B cell (primary cell): Measurements from ENCODE around the gene KCNJ4. TPM values are rescaled to one million over a fixed set of nuclear protein-coding genes. Genes with fewer than 3 reads are reported as not detected.

Experiments used
- ATAC-seq: fragments of 200-7000 bp; cut with Tn5 transposase; one replicate; pipeline ENCODE4 v1.10.0; 2021; ENCODE audit warnings: low read depth, mild to moderate bottlenecking, moderate number of reproducible peaks, moderate library complexity
- CTCF ChIA-PET: fragments of 350-600 bp; sonication (Branson Sonifier 250); formaldehyde crosslinking; loops from one replicate; lab custom pipeline; 2021; ENCODE audit warnings: antibody characterized with exemption, inconsistent platforms; lab: Charles Lee
- POLR2A ChIA-PET: fragments of 350-600 bp; sonication (Branson Sonifier 250); formaldehyde crosslinking; loops from one replicate; lab custom pipeline; 2021; ENCODE audit warnings: antibody characterized with exemption; lab: Charles Lee
- DNase-seq: peaks from one replicate; pipeline ENCODE4 v3.0.0; 2013
- H2AFZ ChIP-seq: 2 replicates; pipeline ENCODE4 v1.6.1; 2012; ENCODE audit warnings: mild to moderate bottlenecking, low read depth, low read length; ENCODE audit not compliant: insufficient read depth, poor library complexity, severe bottlenecking
- H3K27ac ChIP-seq, 2 donors: 1 replicate in 1 of 2; 2 replicates in 1 of 2; pipeline ENCODE4 v1.5.1; 2012 to 2013; ENCODE audit warnings: low read length in 2 of 2, mild to moderate bottlenecking in 2 of 2, moderate library complexity in 1 of 2
- H3K27me3 ChIP-seq, 4 experiments: fragments of 200-600 bp in 1 of 4; sonication (generic) in 1 of 4; replicated peaks in 1 of 4; 1 replicate in 2 of 4; 2 replicates in 2 of 4; pipeline versions ENCODE4 v1.6.1 to v1.7.0; 2013 to 2016; ENCODE audit warnings: low read length in 3 of 4, mild to moderate bottlenecking in 2 of 4, mixed read lengths in 1 of 4, moderate library complexity in 1 of 4; ENCODE audit not compliant: insufficient read depth in 4 of 4, control insufficient read depth in 3 of 4; ENCODE audit errors: control extremely low read depth in 1 of 4
- H3K36me3 ChIP-seq, 2 experiments: replicated peaks in 1 of 2; 1 replicate in 1 of 2; 2 replicates in 1 of 2; pipeline versions ENCODE4 v1.6.1 to v1.7.1; 2013; ENCODE audit warnings: low read length in 1 of 2; ENCODE audit not compliant: insufficient read depth in 2 of 2, control insufficient read depth in 1 of 2; ENCODE audit errors: control extremely low read depth in 1 of 2, extremely low read depth in 1 of 2
- H3K4me1 ChIP-seq, 2 donors: fragments of 200-600 bp in 1 of 2; sonication (generic) in 1 of 2; 1 replicate in 1 of 2; 2 replicates in 1 of 2; pipeline versions ENCODE4 v1.5.1 to v1.6.1; 2013 to 2017; ENCODE audit warnings: low read length in 2 of 2; ENCODE audit not compliant: control insufficient read depth in 2 of 2, insufficient read depth in 2 of 2
- H3K4me2 ChIP-seq: replicated peaks from 2 replicates; pipeline ENCODE3; 2012; ENCODE audit warnings: mild to moderate bottlenecking, low read depth, low read length; ENCODE audit not compliant: poor library complexity, severe bottlenecking
- H3K4me3 ChIP-seq, 5 experiments: fragments of 200-600 bp in 1 of 5; sonication (generic) in 1 of 5; 1 replicate in 3 of 5; 2 replicates in 2 of 5; pipeline versions ENCODE4 v1.5.1 to v1.7.0; 2011 to 2016; ENCODE audit warnings: low read length in 4 of 5, mild to moderate bottlenecking in 4 of 5, low read depth in 2 of 5, control low read depth in 1 of 5, moderate library complexity in 1 of 5; ENCODE audit not compliant: insufficient read depth in 1 of 5; ENCODE audit errors: control extremely low read depth in 1 of 5, extremely low read depth in 1 of 5
- H3K79me2 ChIP-seq: fragments of 200-600 bp; sonication (generic); one replicate; pipeline ENCODE4 v1.6.0; 2016; ENCODE audit warnings: low read length; ENCODE audit not compliant: control insufficient read depth, insufficient read depth
- H3K9ac ChIP-seq: fragments of 200-600 bp; sonication (generic); 2 replicates; pipeline ENCODE4 v1.6.1; 2017; ENCODE audit warnings: mild to moderate bottlenecking, low read length, moderate library complexity
- H3K9me3 ChIP-seq, 3 donors: one replicate each; pipeline versions ENCODE4 v1.6.1 to v1.7.1; 2013; ENCODE audit warnings: low read length in 2 of 3; ENCODE audit not compliant: control insufficient read depth in 2 of 3, insufficient read depth in 1 of 3; ENCODE audit errors: control extremely low read depth in 1 of 3
- H4K20me1 ChIP-seq: 2 replicates; pipeline ENCODE4 v1.6.0; 2012; ENCODE audit warnings: mild to moderate bottlenecking, low read length; ENCODE audit not compliant: insufficient read depth, control insufficient read depth, poor library complexity, severe bottlenecking
- H3K27ac Mint-ChIP-seq: one replicate; pipeline ENCODE4 v1.8.0; 2021; ENCODE audit warnings: mixed read lengths
- H3K27me3 Mint-ChIP-seq: one replicate; pipeline ENCODE4 v1.8.0; 2021; ENCODE audit warnings: mixed read lengths
- H3K4me1 Mint-ChIP-seq: one replicate; pipeline ENCODE4 v1.8.0; 2021; ENCODE audit warnings: mixed read lengths
- H3K4me3 Mint-ChIP-seq: one replicate; pipeline ENCODE4 v1.8.0; 2021; ENCODE audit warnings: mixed read lengths
- H3K9me3 Mint-ChIP-seq: one replicate; pipeline ENCODE4 v1.8.0; 2022; ENCODE audit warnings: mixed read lengths; ENCODE audit not compliant: insufficient read depth
- EZH2 ChIP-seq: IDR thresholded peaks from 2 replicates; pipeline ENCODE4 v1.6.1; 2012; ENCODE audit warnings: borderline replicate concordance, low read depth, mild to moderate bottlenecking, moderate library complexity, low read length; ENCODE audit not compliant: insufficient read depth, poor library complexity, severe bottlenecking
- WGBS: methylation state at CpG from one replicate; pipeline ENCODE4 v1.1.5; 2013; ENCODE audit warnings: missing lambda C conversion rate; ENCODE audit not compliant: insufficient coverage; 5-methylcytosine and 5-hydroxymethylcytosine counted together
- intact Hi-C: fragments of 100-400 bp; cut with micrococcal nuclease; formaldehyde crosslinking; loops from one replicate; pipeline ENCODE4 v1.10.0; 2022
- polyA plus RNA-seq: library from polyadenylated mRNA; depleted of rRNA; stranded (reverse); fragments of >200 nt; gene quantifications from 2 replicates; pipeline ENCODE4 v1.2.3, GENCODE V29; 2012
- total RNA-seq, 2 donors: library from RNA; stranded (reverse); fragments of 120-200 nt in 1 of 2; gene quantifications; 1 replicate in 1 of 2; 2 replicates in 1 of 2; pipeline versions ENCODE4 v1.2.3 to v1.2.4, GENCODE V29; 2013 to 2022
- TF ChIP-seq, protein P1 (sequence below): fragments of 200-600 bp; IDR thresholded peaks from one replicate; pipeline ENCODE4 v1.8.0; 2022; ENCODE audit warnings: antibody characterized with exemption, mild to moderate bottlenecking

The KCNJ4 gene
- total and polyA plus RNA-seq, 2 donors (not counting 1 experiment from before 2014, with no cell fraction given), result not detected

DNA sequence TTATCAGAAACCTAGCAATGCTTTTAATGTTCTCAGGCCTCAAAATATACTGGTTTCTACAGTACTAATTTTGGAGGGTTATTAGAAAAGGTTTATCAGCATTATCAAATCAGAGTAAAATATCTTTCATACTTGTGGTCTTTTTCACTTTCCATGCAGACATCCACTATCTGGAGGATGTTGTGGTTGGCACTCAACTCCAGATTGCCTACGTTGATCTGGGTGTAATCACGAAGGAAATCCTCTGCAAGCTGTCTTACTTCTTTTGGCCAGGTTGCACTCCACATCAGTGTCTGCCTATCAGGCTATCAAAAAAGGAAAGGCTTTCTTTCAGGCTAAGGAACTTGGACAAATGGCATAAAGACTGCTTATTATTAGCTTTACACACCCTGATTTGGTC is 39.5 kb upstream of the KCNJ4 start:
- Histone ChIP-seq H3K4me3 (no peak overlapping the region), H3K4me1 (no peaks in the 10 kb centered on the region), H2AFZ (no peak overlapping the region), H3K9ac (no peak overlapping the region), H3K36me3 (peaks cover 8 to 97% of the 10 kb centered on the region in 2 experiments), H3K79me2 (peaks cover 59% of the 10 kb centered on the region), H3K4me2 (no peak overlapping the region), H3K27me3 (no peaks in the 10 kb centered on the region), H3K9me3 (no peaks in the 10 kb centered on the region), H3K27ac (no peak overlapping the region), H4K20me1 (peaks cover 89% of the 10 kb centered on the region)
- no peak for TF ChIP-seq EZH2
- TF ChIP-seq, protein P1, sequence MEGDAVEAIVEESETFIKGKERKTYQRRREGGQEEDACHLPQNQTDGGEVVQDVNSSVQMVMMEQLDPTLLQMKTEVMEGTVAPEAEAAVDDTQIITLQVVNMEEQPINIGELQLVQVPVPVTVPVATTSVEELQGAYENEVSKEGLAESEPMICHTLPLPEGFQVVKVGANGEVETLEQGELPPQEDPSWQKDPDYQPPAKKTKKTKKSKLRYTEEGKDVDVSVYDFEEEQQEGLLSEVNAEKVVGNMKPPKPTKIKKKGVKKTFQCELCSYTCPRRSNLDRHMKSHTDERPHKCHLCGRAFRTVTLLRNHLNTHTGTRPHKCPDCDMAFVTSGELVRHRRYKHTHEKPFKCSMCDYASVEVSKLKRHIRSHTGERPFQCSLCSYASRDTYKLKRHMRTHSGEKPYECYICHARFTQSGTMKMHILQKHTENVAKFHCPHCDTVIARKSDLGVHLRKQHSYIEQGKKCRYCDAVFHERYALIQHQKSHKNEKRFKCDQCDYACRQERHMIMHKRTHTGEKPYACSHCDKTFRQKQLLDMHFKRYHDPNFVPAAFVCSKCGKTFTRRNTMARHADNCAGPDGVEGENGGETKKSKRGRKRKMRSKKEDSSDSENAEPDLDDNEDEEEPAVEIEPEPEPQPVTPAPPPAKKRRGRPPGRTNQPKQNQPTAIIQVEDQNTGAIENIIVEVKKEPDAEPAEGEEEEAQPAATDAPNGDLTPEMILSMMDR, result no peak
- Mint-ChIP-seq H3K9me3 (no peaks in the 10 kb centered on the region), H3K27me3 (no peaks in the 10 kb centered on the region), H3K4me1 (peaks cover 12% of the 10 kb centered on the region), H3K4me3 (no peak overlapping the region), H3K27ac (no peak overlapping the region)
- 83% methylated on average over 1 of the region's 2 CpGs for WGBS
- intact Hi-C loops, result no loop called here
- ChIA-PET POLR2A (interaction anchor here (0.6 kb wide), 1 partner anchor 34 kb away, joined by 5 read pairs; no protein-coding TSS in a partner anchor), CTCF (interaction anchor here (0.7 kb wide), 1 partner anchor 73 kb away, joined by 4 read pairs; no protein-coding TSS in a partner anchor)
- DNase-seq (no peak), ATAC-seq (no peak)

DNA sequence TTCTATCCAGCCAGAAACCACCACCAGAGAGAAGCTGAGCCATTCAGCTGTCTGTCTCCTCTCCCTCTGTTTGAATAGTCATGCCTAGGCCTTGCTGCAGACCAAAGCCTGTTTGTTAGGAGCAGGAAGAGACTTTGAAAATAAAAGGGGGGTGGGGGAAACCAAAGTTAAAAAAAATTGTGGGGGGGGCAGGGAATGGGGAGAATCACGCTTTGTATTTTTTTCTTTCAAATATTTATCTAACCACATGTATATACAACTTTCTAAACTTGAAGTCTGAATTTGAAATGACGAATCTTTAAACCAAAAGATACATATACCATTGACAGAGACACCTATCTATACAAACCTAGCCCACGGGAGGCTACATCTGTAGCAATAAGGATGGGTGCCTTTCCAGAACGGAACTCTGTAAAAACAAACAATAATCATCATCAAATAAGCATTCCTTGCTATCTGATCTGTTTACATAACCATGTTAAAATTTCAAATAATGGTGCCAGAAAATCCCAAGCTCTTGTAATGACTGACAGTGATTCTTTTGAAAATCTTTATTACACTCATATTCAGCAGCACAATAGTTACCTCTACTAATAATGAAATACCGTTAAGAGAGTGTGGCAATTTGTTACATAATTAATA is 36.8 kb upstream of the KCNJ4 start:
- peaks cover 2% of the 10 kb centered on the region for H3K4me1 Mint-ChIP-seq
- no peak for DNase-seq
- H3K4me1 ChIP-seq, result no peaks in the 10 kb centered on the region
- no peak overlapping the region for H3K4me3 ChIP-seq
- H3K9me3 ChIP-seq, result no peaks in the 10 kb centered on the region
- H3K27ac ChIP-seq, result no peak overlapping the region
- H3K9me3 Mint-ChIP-seq, result no peaks in the 10 kb centered on the region
- H3K36me3 ChIP-seq, result peaks cover 2 to 93% of the 10 kb centered on the region in 2 experiments
- TF ChIP-seq EZH2, result no peak
- TF ChIP-seq, protein P1, result no peak
- 100% methylated on average over 2 of the region's 5 CpGs for WGBS
- H3K4me3 Mint-ChIP-seq, result no peak overlapping the region
- peaks cover 37% of the 10 kb centered on the region for H3K79me2 ChIP-seq
- POLR2A ChIA-PET, result no interaction called here
- no peak overlapping the region for H3K4me2 ChIP-seq
- H4K20me1 ChIP-seq, result peaks cover 73% of the 10 kb centered on the region
- H3K27me3 Mint-ChIP-seq, result no peaks in the 10 kb centered on the region
- intact Hi-C loops, result no loop called here
- H3K9ac ChIP-seq, result no peak overlapping the region
- ATAC-seq, result no peak
- CTCF ChIA-PET, result interaction anchor here (0.8 to 2.2 kb wide), 2 partner anchors 11 to 113 kb away, joined by 3 to 7 read pairs; no protein-coding TSS in a partner anchor
- no peaks in the 10 kb centered on the region for H3K27me3 ChIP-seq
- H2AFZ ChIP-seq, result no peak overlapping the region
- H3K27ac Mint-ChIP-seq, result no peak overlapping the region
